Ammon's horn (tissue), 1 donor: ENCODE data around the gene RABGGTA.
A peak's percentile ranks its signal among the peaks of the same experiment; 100 is the strongest.

Experiments used
- DNase-seq: peaks from one replicate; pipeline ENCODE4 v3.0.0-alpha.2; 2016; ENCODE audit warnings: low spot score

Gene RABGGTA

DNA sequence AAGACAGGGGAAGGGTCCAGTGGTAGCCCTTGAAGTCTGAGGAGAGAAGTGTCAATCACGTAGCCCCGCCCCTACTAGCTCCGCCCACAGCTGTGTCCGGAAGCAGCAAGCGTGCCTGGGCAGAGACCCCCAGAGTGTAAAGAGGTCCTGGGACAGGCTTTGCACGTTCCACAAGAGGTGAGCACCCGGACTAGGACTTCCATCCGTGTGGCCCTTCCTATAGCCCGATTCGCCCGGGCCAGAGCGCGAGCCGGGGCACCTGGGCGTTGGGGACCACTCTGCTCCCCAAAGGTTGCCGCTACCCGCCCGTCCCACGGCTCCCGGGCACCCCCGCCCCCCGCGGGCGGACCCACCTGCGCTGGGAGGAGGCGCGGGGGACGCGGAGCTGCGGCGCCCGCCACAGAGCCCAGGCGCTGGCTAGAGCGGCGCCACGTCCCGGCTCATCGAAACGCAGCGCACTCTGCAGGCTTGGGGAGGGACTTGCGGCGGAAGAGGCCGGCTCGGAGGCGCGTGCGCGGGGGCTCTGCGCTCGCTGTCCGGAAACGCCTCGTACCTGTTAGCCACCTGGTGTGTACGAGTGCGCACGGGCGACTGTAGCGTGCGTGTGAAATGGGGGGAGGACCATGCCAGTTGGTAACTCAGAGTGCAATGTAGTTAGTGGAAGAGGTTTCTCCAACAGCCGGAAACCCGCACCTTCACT, at the start of gene RABGGTA:
Gene RABGGTA, minus strand, starts transcription at position 464 of the 700 bp plus-strand sequence. CDS start 482 bp downstream, outside the sequence.
- DNase-seq, result peak; percentile 91

GRCh38 chr14:24317141-24317928, 45.9 kb upstream of the RABGGTA start:
- DNase-seq, result no peak

GRCh38 chr14:24316597-24316950, 45.2 kb upstream of the RABGGTA start:
- DNase-seq, result no peak

GRCh38 chr14:24315807-24316596, 44.6 kb upstream of the RABGGTA start:
- no peak for DNase-seq

GRCh38 chr14:24315243-24315806, 43.9 kb upstream of the RABGGTA start:
- DNase-seq, result no peak

DNA sequence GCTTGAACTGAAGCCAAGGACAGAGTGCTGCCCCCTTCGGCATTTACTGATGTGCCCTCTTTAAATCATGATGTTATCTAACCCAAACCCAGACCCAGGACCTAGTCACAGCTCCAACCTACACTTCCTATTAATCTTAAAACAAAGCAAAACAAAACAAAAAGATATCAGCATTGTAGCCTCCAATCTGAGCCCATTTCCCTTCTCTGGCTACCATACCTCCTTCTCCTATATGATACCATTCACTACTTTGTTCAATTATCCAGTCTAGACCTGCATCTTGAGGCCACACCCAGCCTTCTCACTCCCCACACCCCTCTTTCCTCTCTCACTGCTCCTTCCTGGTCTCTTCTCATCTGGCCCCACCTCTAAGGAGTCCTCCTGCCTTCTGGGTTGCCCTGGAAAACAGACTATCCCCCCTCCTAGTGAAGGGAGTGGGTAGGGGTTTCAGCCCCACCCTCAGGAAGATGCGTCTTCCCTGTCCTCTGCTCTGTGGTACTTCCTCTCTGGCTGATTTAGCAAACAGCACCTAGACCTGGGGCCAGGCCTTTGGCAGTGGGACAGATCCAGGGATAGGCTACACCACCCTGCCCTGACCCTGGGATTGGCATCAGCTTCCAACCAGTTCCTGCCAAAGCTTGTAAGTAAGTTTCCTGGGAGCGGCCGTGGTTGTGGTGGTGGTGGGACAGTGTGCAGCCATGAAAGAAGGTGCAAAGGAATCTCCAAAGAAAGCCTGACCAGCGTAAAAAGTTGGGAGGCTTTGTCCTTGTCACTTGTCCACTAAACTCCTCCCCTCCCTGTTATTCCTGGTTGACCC, 43.2 kb upstream of the RABGGTA start:
- no peak for DNase-seq

- DNase-seq, result no peak
Measured at GRCh38 chr14:24313913-24314312, 42.5 kb upstream of the RABGGTA start.

GRCh38 chr14:24312736-24313507, 41.5 kb upstream of the RABGGTA start:
- DNase-seq, result peak; percentile 65

DNA sequence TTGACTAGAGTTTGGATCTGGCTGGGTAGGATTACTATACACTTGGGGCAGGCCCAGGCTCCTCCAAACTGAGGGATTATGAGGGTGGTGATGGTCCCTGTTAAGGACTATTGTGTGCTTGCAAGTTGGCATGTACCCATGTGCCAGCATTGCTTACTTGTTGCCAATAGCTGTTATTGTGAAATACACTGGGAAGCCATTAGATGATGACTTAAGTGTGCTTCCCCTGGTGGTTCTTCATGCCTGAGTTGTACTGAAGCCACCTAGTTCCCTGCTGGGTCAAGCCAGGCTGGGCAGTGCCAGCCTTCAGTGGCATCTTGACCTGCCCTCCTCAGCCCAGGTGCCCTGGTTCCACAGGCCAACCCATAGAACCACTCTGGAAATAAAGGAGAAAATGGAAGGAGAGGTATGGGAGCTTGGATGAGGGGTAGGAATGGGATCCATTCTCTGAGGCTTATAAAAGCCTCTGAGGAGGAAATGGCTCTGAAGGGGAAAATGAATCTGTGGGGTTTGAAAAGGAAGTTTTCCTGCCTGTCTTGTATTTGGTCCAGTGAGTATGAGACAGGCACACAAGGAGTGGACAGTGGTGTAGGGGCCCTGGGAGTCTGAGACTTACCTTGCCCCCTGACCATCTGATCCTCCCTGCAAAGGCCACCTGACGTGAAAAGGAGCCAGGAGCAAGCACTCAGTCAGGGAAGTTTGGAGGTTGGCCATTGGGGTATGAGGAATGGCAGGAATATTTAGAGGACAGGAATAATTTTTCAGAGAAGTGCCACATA, 40.6 kb upstream of the RABGGTA start:
- DNase-seq, result no peak

- DNase-seq, result peak; percentile 82
Measured at GRCh38 chr14:24310646-24311604, 39.5 kb upstream of the RABGGTA start, which contains the start of gene LTB4R. Gene LTB4R (plus strand): TSS chr14:24311502. CDS start chr14:24315652, 4,150 bp downstream.

DNA sequence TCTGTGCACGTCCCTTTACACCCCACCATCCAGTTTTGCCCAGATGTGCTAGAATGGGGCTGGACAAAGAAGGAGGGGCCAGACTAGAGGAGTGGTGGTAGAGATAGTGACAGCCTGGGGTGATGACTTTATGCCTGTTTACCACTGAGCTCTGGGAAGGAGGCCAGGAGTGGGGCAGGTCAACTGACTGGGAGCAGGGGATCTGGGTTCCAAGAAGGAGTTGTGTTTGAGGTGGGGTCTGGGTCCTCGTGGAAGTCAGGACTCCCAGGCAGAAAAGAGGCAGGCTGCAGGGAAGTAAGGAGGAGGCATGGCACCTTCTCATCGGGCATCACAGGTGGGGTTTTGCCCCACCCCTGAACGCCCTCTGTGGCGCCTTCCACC, 38.9 kb upstream of the RABGGTA start:
- DNase-seq, result no peak

DNA sequence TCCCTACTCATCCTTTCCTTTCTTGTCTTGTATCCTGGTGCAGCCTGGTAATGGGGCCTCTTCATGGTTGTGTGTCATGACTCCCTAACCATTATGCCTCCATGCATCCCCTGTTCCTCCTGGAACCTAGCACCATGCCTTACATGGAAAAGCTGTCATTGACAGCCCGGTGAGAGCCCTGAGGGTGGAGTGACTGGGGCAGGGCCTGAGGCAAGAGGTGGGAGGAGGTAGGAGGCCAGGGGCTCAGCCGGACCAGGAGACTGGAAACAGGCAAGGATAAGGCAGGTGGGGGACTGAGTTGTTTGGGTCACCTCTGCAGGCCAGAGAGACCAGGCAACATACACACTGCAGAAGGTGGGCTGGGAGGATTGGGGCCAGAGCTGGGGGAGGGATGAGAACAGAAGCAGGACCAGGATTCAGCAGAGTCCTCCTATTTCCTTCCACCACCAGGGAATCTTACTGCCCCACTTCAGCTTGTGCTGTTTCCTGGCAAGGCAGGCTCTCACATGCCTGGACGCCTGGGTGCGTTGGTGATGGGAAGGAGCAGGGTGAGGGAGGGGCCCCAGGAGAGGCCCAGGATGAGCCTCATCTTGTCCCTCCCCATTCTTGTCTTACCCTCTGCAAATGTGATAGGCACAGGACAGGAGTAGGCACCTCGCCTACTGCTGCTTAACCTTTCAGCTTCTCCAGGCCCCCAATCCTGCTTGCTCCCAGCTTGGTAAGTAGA, 38.3 kb upstream of the RABGGTA start, which contains the start of gene LTB4R2:
Gene LTB4R2, plus strand, starts transcription at position 603 of the 727 bp plus-strand sequence. CDS start 525 bp downstream, outside the sequence.
- DNase-seq, result no peak

- no peak for DNase-seq
Measured at GRCh38 chr14:24308342-24309124, 37.1 kb upstream of the RABGGTA start.

DNA sequence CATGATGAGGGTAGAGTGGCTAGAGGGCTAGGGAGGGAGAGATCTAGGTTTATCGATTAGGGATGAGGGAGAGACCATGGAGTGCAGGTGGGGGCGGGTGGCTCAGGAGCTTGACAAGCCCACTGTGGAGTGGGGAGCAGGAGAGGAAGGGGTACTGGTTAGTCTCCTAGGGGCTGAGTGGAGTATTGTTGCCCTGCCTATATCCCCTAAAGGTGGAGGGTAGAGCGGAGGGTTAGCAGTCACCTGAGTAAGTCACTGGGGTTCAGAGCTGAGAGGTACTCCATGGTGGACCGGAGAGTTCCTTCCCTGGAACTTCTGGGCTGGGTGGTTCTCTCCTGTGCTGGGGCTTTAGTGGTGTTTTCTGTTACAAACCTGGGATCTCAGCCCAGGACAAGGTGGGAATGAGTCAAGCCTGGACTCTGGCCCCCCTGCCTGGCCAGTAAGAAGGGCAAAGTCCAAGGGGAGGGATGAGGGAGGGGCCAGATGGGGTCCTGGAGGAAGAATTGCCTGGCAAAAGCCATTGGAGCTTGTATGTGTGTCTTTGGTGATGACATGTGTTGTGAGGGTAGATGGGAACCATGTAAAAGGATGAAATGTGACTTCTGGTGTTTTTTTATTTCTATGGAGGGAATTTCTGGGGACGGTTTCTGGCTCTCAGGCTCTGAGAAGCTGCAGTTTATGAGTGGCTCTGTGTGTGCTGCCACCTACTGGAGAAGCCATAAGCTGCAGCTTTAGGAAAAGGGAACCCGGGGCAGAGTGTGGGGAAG, 36.4 kb upstream of the RABGGTA start, which contains the start of gene CIDEB:
Gene CIDEB, minus strand, starts transcription at position 403 of the 767 bp plus-strand sequence. Its CDS starts 119 bp downstream, at position 284.
- DNase-seq, result peak; percentile 70

DNA sequence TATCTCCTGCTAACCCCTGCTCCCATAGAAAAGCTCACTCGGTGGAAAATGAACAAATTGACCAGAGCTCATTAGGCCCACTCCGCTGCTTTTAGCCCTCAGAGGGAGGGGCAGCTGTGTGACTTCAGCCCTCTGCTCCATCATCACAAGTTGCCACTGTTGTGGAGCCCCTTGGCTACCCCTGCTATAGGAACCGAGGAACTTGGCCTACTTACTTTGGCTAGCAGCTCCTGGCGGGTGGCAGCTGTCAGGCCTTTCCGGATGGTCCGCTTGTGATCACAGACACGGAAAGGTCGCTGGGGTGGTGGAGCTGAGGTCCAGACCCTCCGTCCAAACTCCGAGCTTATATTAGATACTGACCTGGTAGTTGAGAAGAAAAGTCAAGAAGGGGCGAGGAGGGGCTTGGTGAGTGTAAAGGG, 35.8 kb upstream of the RABGGTA start:
- no peak for DNase-seq

- DNase-seq, result no peak
Measured at GRCh38 chr14:24304019-24304387, 32.6 kb upstream of the RABGGTA start.
